HG02571 (cell line): ENCODE results near the gene NFATC2.

Source experiments
- ATAC-seq: cut with Tn5 transposase; IDR thresholded peaks from one replicate; pipeline ENCODE4 v1.9.1; 2021; ENCODE audit warnings: mild to moderate bottlenecking, moderate library complexity; ENCODE audit not compliant: unreplicated experiment

NFATC2 gene

DNA sequence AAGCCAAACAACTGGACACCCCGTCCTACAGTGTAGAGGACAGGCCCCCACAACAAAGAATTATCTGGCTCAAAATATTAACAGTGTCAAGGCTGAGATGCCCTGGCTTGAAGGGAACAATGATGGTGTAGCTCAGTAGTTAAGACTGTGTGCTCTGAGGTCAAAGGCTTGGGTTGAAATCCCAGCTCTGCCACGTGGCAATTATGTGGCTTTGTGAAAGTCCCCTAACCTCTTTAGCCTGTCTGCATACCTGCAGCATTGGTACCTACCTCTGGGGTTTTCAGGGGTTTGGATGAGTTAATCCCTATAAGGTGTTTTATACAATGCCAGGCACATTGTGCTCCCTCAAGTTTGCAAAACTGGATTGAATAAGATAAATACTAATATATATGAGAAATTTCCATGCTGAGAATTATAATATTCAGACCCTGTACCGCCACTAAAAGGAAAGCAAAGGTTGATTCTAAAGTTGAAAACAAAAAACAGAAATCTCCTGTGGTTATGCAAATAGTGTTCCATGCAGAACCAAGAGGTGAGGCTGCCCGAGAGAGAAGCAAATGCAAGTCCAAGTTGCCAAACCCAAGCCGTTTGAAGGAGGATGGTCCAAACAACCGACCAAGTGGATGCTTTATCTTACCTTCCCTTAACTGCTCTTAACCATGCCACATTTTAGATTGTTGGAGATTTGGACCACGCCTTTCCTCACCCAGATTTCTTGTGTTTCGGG lies 199.8 kb downstream of the NFATC2 start:
- ATAC-seq: no peak

DNA sequence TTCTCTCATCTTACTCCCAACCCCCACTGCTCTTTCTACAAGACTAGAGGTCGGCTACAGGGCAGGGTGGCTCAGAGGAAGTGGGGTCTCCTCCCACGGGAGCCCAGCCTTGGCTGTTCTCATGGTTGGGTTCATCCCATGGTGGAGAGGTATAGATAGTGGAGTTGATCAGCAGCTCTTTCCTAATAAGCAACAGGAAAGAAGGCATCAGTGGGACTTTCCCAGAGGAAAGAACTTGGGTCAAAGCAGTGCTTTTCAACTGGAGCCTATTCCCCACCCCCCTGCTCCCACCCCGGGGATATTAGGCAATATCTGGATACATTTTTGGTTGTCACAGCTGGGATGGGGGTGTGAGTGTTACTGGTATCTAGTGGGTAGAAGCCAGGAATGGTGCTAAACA lies 200.9 kb downstream of the NFATC2 start:
- ATAC-seq: no peak

DNA sequence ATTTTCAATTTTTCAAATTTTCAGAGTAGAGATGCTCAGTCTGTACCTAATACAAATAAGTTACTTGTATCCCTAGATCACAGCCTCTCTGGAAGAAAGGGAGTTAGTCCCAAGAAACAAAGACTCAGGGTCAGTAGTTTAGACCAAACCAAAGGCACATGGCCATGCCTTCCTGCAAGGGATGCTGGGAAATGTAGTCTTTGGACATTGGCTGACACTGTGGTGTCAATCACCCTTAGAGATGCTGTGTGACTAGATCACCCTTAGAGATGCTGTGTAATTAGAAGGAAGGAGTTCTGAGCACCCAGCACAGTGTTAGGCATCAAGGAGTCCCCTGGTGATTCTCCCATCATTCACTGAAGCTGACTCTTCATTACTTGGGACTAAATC lies 202.1 kb downstream of the NFATC2 start:
- no peak for ATAC-seq

DNA sequence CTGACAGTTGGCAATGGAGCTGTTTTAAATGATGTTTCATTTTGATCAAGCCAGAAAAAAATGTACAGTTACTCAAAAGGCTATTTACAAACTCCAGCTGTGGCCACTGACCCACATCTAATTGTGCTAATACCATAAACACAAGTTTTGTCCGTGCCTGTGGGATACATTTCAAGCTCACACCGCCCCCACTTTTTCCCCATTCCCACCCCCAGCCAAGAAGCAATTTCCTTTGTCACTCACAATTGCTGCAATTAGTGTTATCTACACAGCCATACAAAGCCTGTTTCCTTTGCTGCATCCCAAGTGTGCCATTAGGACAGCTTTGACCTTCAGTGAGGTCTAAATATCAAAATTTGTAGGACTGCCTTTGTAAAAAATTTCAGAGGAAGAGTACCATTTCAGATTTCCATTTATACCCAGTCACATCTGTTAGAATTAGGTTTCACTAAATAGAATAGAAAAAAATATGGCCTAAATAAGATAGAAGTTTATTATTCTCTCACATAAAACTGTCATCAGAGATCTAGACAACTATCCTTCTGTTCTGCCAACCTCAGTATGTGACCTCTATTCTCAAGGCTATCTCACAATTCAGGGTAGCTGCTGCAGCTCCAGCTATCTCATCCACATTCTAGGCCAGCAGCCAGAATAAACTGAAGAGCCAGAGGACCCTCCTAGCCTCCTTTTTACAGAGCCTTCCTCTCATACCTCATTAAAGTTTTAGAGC lies 202.6 kb downstream of the NFATC2 start:
- ATAC-seq: no peak

DNA sequence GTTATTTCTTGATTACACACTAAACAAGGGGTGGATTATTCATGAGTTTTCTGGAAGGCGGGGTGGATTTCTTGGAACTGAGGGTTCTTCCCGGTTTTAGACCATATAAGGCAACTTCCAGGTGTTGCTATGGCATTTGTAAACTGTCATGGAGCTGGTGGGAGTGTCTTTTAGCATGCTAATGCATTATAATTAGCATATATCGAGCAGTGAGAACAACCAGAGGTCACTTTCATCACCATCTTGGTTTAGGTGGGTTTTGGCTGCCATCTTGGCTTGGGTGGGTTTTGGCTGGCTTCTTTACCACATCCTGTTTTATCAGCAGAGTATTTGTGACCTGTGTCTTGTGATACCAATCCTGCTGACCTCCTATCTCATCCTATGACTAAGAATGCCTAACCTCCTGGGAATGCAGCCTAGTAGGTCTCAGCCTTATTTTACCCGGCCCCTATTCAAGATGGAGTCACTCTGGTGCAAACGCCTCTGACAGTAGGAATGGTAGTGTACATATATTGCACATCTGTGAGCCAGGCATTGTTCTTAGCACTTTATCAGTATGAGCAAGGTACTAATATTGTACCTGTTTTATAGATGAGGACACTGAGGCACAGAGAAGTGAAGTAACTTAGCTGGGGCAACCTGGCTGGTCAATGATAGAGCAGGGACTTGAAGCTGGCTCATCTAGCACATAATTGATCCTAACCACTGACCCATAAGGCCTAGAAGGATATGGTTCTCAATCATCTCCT lies 203.7 kb downstream of the NFATC2 start:
- no peak for ATAC-seq

DNA sequence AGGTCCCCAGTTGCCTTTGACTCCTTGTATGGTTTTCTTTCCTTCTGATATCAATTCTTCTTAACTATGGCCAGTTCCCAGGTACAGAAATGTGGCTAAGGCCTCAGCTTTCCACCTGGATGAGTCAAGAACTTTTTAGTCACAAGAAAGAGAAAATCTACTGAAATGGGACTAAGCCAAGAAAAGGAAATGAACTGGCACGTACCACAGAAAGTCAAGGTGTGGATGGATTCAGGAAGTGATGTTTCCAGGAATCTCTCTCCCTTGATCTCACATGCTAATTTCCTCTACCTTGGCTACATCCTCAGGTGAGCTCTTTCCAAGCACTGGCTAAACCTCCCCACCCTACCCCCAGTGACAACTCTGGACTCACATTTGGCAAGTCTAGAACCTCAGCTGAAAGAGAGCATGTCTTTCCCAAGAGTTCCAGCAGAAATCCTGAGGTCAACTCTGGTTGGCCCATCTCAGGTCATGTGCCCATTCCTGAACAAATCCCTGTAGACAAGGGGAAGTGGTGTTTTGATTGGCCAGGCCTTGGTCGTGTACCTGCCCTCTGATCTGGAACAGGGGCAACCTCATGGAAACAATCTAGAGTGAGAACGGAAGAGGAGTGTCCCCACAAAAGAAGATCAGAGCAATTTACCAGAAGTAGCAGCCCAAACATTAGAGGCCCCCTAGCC lies 205.3 kb downstream of the NFATC2 start:
- ATAC-seq: no peak
